Common myeloid progenitor, CD34-positive (primary cell): ENCODE results near the gene ANO2.

Experiments used
- CTCF ChIA-PET: fragments of 350-600 bp; sonication (Branson Sonifier 250); formaldehyde crosslinking; loops from one replicate; lab custom pipeline; 2021; ENCODE audit warnings: antibody characterized with exemption; lab: Charles Lee
- POLR2A ChIA-PET: fragments of 350-600 bp; sonication (Branson Sonifier 250); formaldehyde crosslinking; loops from one replicate; lab custom pipeline; 2021; ENCODE audit warnings: antibody characterized with exemption; lab: Charles Lee
- DNase-seq, 3 donors: peaks; one replicate each; pipeline versions ENCODE4 v3.0.0 to v3.0.0-alpha.2; 2013
- H3K27ac ChIP-seq, 2 experiments: 1 replicate in 1 of 2; 2 replicates in 1 of 2; pipeline ENCODE4 v1.7.0; 2013; ENCODE audit warnings: inconsistent platforms in 2 of 2, low read length in 2 of 2, mild to moderate bottlenecking in 2 of 2, low read depth in 1 of 2, moderate library complexity in 1 of 2; ENCODE audit not compliant: severe bottlenecking in 2 of 2, insufficient read depth in 1 of 2, poor library complexity in 1 of 2
- H3K27me3 ChIP-seq, 5 experiments: replicated peaks in 2 of 5; 1 replicate in 3 of 5; 2 replicates in 2 of 5; pipeline versions ENCODE4 v1.6.1 to v1.7.0; 2013; ENCODE audit warnings: low read length in 4 of 5, mild to moderate bottlenecking in 2 of 5, moderate library complexity in 2 of 5, inconsistent platforms in 1 of 5; ENCODE audit not compliant: insufficient read depth in 5 of 5, control insufficient read depth in 4 of 5
- H3K36me3 ChIP-seq, 4 experiments: 1 replicate in 2 of 4; 2 replicates in 2 of 4; pipeline versions ENCODE4 v1.6.1 to v1.7.0; 2013; ENCODE audit warnings: low read length in 3 of 4, control low read depth in 1 of 4, mild to moderate bottlenecking in 1 of 4; ENCODE audit not compliant: control insufficient read depth in 4 of 4, insufficient read depth in 4 of 4
- H3K4me1 ChIP-seq, 4 experiments: 1 replicate in 3 of 4; 2 replicates in 1 of 4; pipeline versions ENCODE4 v1.6.1 to v1.7.1; 2013; ENCODE audit warnings: low read length in 3 of 4, mild to moderate bottlenecking in 3 of 4, control low read depth in 1 of 4, inconsistent platforms in 1 of 4, moderate library complexity in 1 of 4; ENCODE audit not compliant: control insufficient read depth in 4 of 4, insufficient read depth in 4 of 4; ENCODE audit errors: control extremely low read depth in 1 of 4
- H3K4me3 ChIP-seq, 7 experiments: 1 replicate in 4 of 7; 2 replicates in 3 of 7; pipeline versions ENCODE4 v1.5.1 to v1.7.0; 2013; ENCODE audit warnings: mild to moderate bottlenecking in 7 of 7, low read length in 6 of 7, moderate library complexity in 6 of 7, inconsistent platforms in 2 of 7, low read depth in 2 of 7, control low read depth in 1 of 7; ENCODE audit not compliant: insufficient read depth in 4 of 7, control insufficient read depth in 1 of 7; ENCODE audit errors: extremely low read depth in 1 of 7
- H3K9me3 ChIP-seq, 5 experiments: 1 replicate in 4 of 5; 2 replicates in 1 of 5; pipeline versions ENCODE4 v1.6.1 to v1.7.1; 2013; ENCODE audit warnings: low read length in 4 of 5, mild to moderate bottlenecking in 2 of 5, inconsistent platforms in 1 of 5, low read depth in 1 of 5, moderate library complexity in 1 of 5; ENCODE audit not compliant: control insufficient read depth in 4 of 5, insufficient read depth in 2 of 5; ENCODE audit errors: control extremely low read depth in 1 of 5
- WGBS: methylation state at CpG from one replicate; pipeline ENCODE4 v1.1.5; 2013; ENCODE audit not compliant: insufficient coverage; 5-methylcytosine and 5-hydroxymethylcytosine counted together

Gene ANO2

GRCh38 chr12:5927732-5928516 lies 17.1 kb downstream of the ANO2 start:
- WGBS: 97% methylated on average over 4 of the region's 4 CpGs
- ChIA-PET CTCF (interaction anchor here (1.3 to 1.6 kb wide), 2 partner anchors 38 to 110 kb away, joined by 3 to 4 read pairs; no protein-coding TSS in a partner anchor), POLR2A (no interaction called here)
- H3K4me3 ChIP-seq: no peak overlapping the region
- H3K9me3 ChIP-seq: no peaks in the 10 kb centered on the region
- H3K27ac ChIP-seq: no peak overlapping the region
- peaks cover 0 to 8% (median 4%) of the 10 kb centered on the region in 4 experiments for H3K4me1 ChIP-seq
- H3K36me3 ChIP-seq: no peaks in the 10 kb centered on the region
- DNase-seq: no peak
- peaks cover 0 to 3% (median 0%) of the 10 kb centered on the region in 5 experiments for H3K27me3 ChIP-seq

- Histone ChIP-seq H3K27ac (no peak overlapping the region), H3K9me3 (no peaks in the 10 kb centered on the region), H3K36me3 (no peaks in the 10 kb centered on the region), H3K4me1 (peaks cover 0 to 8% (median 4%) of the 10 kb centered on the region in 4 experiments), H3K4me3 (no peak overlapping the region), H3K27me3 (peaks cover 0 to 3% (median 0%) of the 10 kb centered on the region in 5 experiments)
- CTCF ChIA-PET: interaction anchor here (1.5 kb wide), 1 partner anchor 12 kb away, joined by 3 read pairs; no protein-coding TSS in a partner anchor
- no peak for DNase-seq
- WGBS: 96% methylated on average over 7 of the region's 9 CpGs
- POLR2A ChIA-PET: no interaction called here
Observed at GRCh38 chr12:5925646-5926045, 19.4 kb downstream of the ANO2 start.

- POLR2A ChIA-PET: no interaction called here
- no peak for DNase-seq
Observed at GRCh38 chr12:5924342-5924741, 20.7 kb downstream of the ANO2 start.

DNA sequence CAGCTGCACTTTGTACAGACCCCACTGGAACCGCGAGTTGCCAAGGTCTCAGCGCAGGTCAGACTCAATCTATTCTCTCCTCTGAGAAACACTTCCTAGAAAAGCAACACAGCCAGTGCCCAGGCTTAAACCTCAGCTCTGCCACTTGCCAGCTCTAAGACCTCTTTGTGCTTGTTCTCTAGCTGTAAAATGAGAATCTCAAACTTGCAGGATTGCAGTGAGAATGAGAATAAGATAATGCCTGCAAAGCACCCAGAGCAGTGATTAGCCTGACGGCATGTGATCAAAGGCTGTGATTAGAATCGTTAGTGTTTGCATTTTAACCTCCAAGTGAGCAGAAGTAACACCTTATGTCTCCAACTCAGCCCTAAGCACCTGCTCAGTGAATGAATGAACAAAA lies 21.3 kb downstream of the ANO2 start:
- H3K27me3 ChIP-seq: peaks cover 0 to 3% (median 0%) of the 10 kb centered on the region in 5 experiments
- WGBS: 100% methylated on average over 1 of the region's 5 CpGs
- POLR2A ChIA-PET: no interaction called here
- CTCF ChIA-PET: no interaction called here
- H3K9me3 ChIP-seq: no peaks in the 10 kb centered on the region
- H3K4me3 ChIP-seq: no peak overlapping the region
- no peaks in the 10 kb centered on the region for H3K36me3 ChIP-seq
- H3K27ac ChIP-seq: no peak overlapping the region
- H3K4me1 ChIP-seq: peaks cover 0 to 8% (median 4%) of the 10 kb centered on the region in 4 experiments
- no peak for DNase-seq

More at GRCh38 chr12:5924342-5924741, 20.7 kb downstream of the ANO2 start:
- no peak overlapping the region for H3K27ac ChIP-seq
- H3K27me3 ChIP-seq: peaks cover 0 to 3% (median 0%) of the 10 kb centered on the region in 5 experiments
- 93% methylated on average over 7 of the region's 7 CpGs for WGBS
- H3K9me3 ChIP-seq: no peaks in the 10 kb centered on the region
- H3K4me3 ChIP-seq: no peak overlapping the region
- no peaks in the 10 kb centered on the region for H3K36me3 ChIP-seq
- CTCF ChIA-PET: interaction anchor here (0.8 to 1.5 kb wide), 3 partner anchors 13 to 21 kb away, joined by 3 read pairs; no protein-coding TSS in a partner anchor
- peaks cover 0 to 8% (median 4%) of the 10 kb centered on the region in 4 experiments for H3K4me1 ChIP-seq

DNA sequence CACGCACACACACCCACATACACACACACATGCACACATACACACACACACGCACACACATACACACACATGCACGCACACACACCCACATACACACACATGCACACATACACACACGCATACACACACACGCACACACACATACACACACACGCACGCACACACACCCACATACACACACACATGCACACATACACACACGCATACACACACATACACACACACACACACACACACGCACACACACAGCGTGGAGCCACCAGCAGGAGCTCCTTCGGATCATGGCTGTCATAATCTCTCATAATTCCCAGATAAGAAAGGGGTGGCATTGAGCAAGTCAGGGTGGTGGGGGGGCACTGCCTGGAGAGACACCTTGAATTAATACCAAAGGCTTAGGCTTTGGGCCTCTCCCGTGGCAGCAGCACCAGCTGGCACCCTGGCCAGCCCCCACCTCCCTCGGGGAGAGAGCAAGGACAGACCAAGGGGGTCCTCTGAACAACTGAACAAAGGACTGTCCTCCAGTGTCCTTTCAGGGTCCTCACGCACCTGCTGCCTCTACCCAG lies 21.9 kb downstream of the ANO2 start:
- H3K4me1 ChIP-seq: peaks cover 0 to 8% (median 4%) of the 10 kb centered on the region in 4 experiments
- H3K4me3 ChIP-seq: no peak overlapping the region
- no peak overlapping the region for H3K27ac ChIP-seq
- no peaks in the 10 kb centered on the region for H3K36me3 ChIP-seq
- no peaks in the 10 kb centered on the region for H3K9me3 ChIP-seq
- 72% methylated on average over 6 of the region's 14 CpGs for WGBS
- ChIA-PET POLR2A (no interaction called here), CTCF (no interaction called here)
- no peak for DNase-seq
- peaks cover 0 to 2% (median 0%) of the 10 kb centered on the region in 5 experiments for H3K27me3 ChIP-seq

- WGBS: 97% methylated on average over 11 of the region's 15 CpGs
Observed at GRCh38 chr12:5921966-5922899, 22.8 kb downstream of the ANO2 start.

More at GRCh38 chr12:5921966-5922899, 22.8 kb downstream of the ANO2 start:
- Histone ChIP-seq H3K9me3 (no peaks in the 10 kb centered on the region), H3K27me3 (no peaks in the 10 kb centered on the region), H3K4me3 (no peak overlapping the region), H3K27ac (no peak overlapping the region), H3K4me1 (peaks cover 0 to 8% (median 4%) of the 10 kb centered on the region in 4 experiments), H3K36me3 (no peaks in the 10 kb centered on the region)
- ChIA-PET POLR2A (no interaction called here), CTCF (no interaction called here)
- DNase-seq: no peak
